GM12874 (cell line): Measurements from ENCODE around the gene LCN15.

Experiments used
- TF ChIP-seq, protein P1 (sequence below): IDR thresholded peaks from 2 replicates; pipeline ENCODE4 v1.5.1; 2011; ENCODE audit warnings: low read depth, mild to moderate bottlenecking, control low read depth, low read length, moderate library complexity; ENCODE audit not compliant: insufficient read depth

Gene LCN15

DNA sequence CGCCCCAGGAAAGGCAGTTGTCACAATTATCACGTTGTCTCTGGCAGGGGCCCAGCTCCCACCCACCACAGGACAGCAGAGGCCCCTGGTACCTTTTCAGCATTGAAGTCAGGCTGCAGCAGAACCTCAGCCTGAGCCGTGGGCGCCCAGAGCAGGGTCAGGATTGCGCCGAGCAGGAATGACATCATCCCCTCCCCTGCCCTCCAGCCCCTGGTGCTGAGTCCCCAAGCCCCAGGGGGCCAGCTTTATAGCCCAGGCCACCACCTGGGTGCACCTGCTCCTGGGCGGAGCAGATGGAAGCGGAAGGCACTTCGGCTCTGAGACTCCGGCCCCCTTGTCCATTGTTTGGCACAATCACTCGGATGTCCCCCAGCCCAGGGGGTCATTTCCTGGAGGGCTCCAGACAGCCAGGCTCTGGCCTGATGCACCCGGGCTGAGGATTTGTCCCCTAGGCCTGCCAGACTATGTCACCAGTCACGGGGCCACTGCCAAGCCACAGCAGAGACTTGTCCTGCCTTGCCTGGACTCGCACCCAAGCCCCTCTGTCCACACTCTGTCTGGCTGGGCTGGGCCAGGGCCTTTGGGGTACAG lies at the start of gene LCN15:
TSS of gene LCN15 (minus strand) at position 218 of the 591 bp plus-strand sequence. CDS start at position 188, 30 bp downstream.
- TF ChIP-seq, protein P1, sequence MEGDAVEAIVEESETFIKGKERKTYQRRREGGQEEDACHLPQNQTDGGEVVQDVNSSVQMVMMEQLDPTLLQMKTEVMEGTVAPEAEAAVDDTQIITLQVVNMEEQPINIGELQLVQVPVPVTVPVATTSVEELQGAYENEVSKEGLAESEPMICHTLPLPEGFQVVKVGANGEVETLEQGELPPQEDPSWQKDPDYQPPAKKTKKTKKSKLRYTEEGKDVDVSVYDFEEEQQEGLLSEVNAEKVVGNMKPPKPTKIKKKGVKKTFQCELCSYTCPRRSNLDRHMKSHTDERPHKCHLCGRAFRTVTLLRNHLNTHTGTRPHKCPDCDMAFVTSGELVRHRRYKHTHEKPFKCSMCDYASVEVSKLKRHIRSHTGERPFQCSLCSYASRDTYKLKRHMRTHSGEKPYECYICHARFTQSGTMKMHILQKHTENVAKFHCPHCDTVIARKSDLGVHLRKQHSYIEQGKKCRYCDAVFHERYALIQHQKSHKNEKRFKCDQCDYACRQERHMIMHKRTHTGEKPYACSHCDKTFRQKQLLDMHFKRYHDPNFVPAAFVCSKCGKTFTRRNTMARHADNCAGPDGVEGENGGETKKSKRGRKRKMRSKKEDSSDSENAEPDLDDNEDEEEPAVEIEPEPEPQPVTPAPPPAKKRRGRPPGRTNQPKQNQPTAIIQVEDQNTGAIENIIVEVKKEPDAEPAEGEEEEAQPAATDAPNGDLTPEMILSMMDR, result no peak

- TF ChIP-seq, protein P1, result no peak
Observed at GRCh38 chr9:136808806-136809158, 44.5 kb upstream of the LCN15 start.

DNA sequence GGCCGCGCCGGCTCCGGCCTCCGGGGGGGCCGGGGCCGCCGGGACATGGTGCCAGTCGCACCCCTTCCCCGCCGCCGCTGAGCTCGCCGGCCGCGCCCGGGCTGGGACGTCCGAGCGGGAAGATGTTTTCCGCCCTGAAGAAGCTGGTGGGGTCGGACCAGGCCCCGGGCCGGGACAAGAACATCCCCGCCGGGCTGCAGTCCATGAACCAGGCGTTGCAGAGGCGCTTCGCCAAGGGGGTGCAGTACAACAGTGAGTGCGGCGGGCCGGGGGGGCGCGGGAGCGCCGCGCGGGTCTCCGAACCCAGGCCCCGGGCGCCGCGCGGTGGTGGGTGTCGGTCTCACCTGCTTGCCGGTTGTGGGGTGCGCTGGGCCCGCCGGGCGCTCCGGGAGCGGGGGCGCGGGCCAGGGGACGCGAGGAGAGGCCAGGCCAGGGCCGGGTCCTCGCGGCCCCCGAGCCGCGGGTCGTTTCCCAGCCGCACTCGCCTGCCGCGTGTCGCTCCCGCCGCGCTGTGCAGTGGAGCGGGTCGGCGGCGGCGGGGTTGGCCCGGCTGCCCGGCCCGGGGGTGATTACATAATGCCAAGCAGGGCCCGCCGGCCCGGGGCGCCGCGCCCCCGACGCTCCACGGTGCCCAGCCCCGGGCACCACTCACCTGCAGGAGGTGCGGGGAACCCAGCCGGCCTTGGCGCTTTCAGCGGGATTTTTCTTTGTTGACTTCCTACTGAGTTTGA lies 43.9 kb upstream of the LCN15 start:
- TF ChIP-seq, protein P1, result no peak

GRCh38 chr9:136807281-136808074 lies 43.2 kb upstream of the LCN15 start, which contains the start of gene RABL6:
RABL6 (plus strand) TSS chr9:136807948; CDS start chr9:136808197, 249 bp downstream.
- TF ChIP-seq, protein P1, result no peak

GRCh38 chr9:136806631-136807201 lies 42.4 kb upstream of the LCN15 start:
- TF ChIP-seq, protein P1, result no peak

- TF ChIP-seq, protein P1, result no peak
Observed at GRCh38 chr9:136806067-136806466, 41.7 kb upstream of the LCN15 start.
